Measurements from ENCODE around the gene CCNJL. TPM values are rescaled to one million over a fixed set of nuclear protein-coding genes. Genes with fewer than 3 reads are reported as not detected.

Gene CCNJL
- total RNA-seq, 4 donors from 2014 or later: 0.15 to 0.18 TPM; not detected in 2

DNA sequence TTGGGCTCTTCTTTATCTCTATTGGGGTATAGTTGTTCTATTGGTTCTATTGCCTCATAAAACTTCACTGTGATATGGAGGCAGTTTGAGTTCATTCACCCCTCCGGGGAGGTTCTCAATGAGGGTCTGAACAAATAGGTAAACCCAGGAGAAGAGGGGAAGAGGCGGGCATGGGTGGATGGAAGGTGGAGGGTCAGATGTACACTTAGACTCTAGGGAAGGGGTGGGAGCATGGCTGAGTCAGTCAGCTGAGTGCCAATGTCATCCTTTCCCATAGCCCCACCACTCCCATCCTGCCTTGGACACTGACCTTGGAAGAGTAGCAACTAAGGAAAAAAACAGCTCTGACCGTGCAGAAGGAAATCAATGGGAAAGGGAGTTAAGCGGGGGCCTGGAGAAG is 93.0 kb downstream of the CCNJL start:
- Histone ChIP-seq H3K4me3 (no peak overlapping the region), H3K4me1 (no peaks in the 10 kb centered on the region), H3K36me3 (no peaks in the 10 kb centered on the region), H3K27ac (no peak overlapping the region), H3K9me3 (no peaks in the 10 kb centered on the region), H3K27me3 (no peaks in the 10 kb centered on the region)
- in situ Hi-C loops (cut with MboI; ENCODE audit: low sequenced_read_pairs in 4 of 4): loop anchor here in 1 of 4 donors (10.0 kb wide), 1 partner anchor 115 kb away; no protein-coding TSS in a partner anchor
- TF ChIP-seq POLR2A (IDR thresholded peaks at IDR 0.05): no peak
- TF ChIP-seq, protein P1, sequence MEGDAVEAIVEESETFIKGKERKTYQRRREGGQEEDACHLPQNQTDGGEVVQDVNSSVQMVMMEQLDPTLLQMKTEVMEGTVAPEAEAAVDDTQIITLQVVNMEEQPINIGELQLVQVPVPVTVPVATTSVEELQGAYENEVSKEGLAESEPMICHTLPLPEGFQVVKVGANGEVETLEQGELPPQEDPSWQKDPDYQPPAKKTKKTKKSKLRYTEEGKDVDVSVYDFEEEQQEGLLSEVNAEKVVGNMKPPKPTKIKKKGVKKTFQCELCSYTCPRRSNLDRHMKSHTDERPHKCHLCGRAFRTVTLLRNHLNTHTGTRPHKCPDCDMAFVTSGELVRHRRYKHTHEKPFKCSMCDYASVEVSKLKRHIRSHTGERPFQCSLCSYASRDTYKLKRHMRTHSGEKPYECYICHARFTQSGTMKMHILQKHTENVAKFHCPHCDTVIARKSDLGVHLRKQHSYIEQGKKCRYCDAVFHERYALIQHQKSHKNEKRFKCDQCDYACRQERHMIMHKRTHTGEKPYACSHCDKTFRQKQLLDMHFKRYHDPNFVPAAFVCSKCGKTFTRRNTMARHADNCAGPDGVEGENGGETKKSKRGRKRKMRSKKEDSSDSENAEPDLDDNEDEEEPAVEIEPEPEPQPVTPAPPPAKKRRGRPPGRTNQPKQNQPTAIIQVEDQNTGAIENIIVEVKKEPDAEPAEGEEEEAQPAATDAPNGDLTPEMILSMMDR (IDR thresholded peaks at IDR 0.05 in 4 of 5, conservative IDR thresholded peaks at IDR 0.05 in 1 of 5): no peak
- intact Hi-C loops (cut with DNase I; ENCODE audit: low total_unique reads): no loop called here
- DNase-seq (no peak), ATAC-seq (no peak)

DNA sequence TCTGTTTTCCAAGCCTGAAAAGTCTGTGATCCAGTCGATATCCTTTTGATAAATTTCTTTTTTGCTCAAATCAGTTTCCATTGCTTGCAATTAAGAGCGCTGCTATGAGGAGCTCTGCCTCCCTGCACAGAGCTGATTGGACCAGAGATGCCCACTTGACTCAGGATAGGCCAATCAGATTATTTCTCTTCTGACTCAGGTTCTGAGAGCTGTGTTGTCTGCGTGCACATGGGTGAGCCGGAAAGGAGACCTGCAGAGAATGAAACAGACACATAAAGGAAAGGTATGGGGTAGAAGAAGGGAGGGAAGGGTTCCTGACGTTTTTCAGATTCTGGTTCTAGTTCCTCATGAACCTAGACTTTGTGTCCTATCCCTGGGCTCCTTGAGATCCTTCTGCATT is 98.8 kb downstream of the CCNJL start:
- no peaks in the 10 kb centered on the region for H3K27me3 ChIP-seq
- TF ChIP-seq, protein P1 (IDR thresholded peaks at IDR 0.05 in 4 of 5, conservative IDR thresholded peaks at IDR 0.05 in 1 of 5): no peak
- no peak for TF ChIP-seq POLR2A (IDR thresholded peaks at IDR 0.05)
- intact Hi-C loops (cut with DNase I; ENCODE audit: low total_unique reads): no loop called here
- ATAC-seq: no peak
- DNase-seq: no peak
- H3K27ac ChIP-seq: no peak overlapping the region
- in situ Hi-C loops (cut with MboI; ENCODE audit: low sequenced_read_pairs in 4 of 4): loop anchor here in 1 of 4 donors (10.0 kb wide), 1 partner anchor 121 kb away; no protein-coding TSS in a partner anchor
- H3K36me3 ChIP-seq: no peaks in the 10 kb centered on the region
- no peaks in the 10 kb centered on the region for H3K9me3 ChIP-seq
- no peaks in the 10 kb centered on the region for H3K4me1 ChIP-seq
- H3K4me3 ChIP-seq: no peak overlapping the region

DNA sequence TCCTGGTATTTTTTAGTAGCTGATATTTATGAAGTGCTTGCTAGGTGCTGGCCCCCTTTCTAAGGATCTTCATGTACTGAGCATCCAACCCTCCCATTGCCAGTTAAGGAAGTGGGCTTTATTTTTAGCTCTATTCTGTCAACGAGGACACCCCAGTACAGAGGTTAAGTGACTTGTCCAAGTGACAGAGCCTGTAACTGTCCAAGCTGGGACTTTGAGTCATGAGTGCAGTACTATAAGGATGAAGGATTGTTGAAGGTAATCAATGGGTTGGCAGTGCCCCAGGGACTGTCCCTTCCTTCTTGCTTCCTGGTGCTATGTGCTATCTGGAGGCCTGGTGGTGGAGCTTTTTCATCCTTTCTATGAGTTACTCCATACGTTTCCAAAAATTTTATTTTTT is 101.0 kb downstream of the CCNJL start:
- in situ Hi-C loops (cut with MboI; ENCODE audit: low sequenced_read_pairs in 4 of 4): loop anchor here in 1 of 4 donors (10.0 kb wide), 1 partner anchor 123 kb away; no protein-coding TSS in a partner anchor
- H3K27ac ChIP-seq: no peak overlapping the region
- ATAC-seq: no peak

DNA sequence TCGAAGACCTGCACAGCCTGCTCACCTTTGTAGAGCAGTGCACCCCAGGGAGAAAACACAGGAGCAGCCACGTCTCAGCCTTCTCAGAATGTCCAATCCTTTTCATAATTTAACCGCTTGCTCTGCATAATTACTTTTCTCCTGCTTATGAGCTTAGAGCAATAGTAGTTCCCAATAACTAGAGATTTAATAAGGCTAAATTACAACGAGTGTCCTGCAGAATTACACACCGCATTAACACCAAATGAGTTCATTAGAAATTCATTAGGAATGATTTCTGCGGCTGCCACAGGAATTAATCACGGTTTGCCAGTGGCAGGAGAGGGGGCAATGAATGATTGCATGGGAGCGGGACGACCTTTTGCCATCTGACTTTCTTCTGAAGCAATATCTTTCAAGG is 101.8 kb downstream of the CCNJL start:
- Histone ChIP-seq H3K4me1 (no peaks in the 10 kb centered on the region), H3K27me3 (no peaks in the 10 kb centered on the region), H3K27ac (no peak overlapping the region), H3K4me3 (no peak overlapping the region), H3K36me3 (no peaks in the 10 kb centered on the region), H3K9me3 (no peaks in the 10 kb centered on the region)
- DNase-seq (no peak), ATAC-seq (no peak)
- intact Hi-C loops (cut with DNase I; ENCODE audit: low total_unique reads) (no loop called here), in situ Hi-C loops (cut with MboI; ENCODE audit: low sequenced_read_pairs in 4 of 4) (loop anchor here in 1 of 4 donors (10.0 kb wide), 1 partner anchor 124 kb away; no protein-coding TSS in a partner anchor)
- no peak for TF ChIP-seq POLR2A (IDR thresholded peaks at IDR 0.05)
- TF ChIP-seq, protein P1 (IDR thresholded peaks at IDR 0.05 in 4 of 5, conservative IDR thresholded peaks at IDR 0.05 in 1 of 5): no peak

More for the DNA sequence above, 101.0 kb downstream of the CCNJL start:
- H3K27me3 ChIP-seq: no peaks in the 10 kb centered on the region
- DNase-seq: no peak
- no peaks in the 10 kb centered on the region for H3K9me3 ChIP-seq
- H3K4me3 ChIP-seq: no peak overlapping the region
- H3K36me3 ChIP-seq: no peaks in the 10 kb centered on the region
- intact Hi-C loops (cut with DNase I; ENCODE audit: low total_unique reads): no loop called here
- no peak for TF ChIP-seq POLR2A (IDR thresholded peaks at IDR 0.05)
- TF ChIP-seq, protein P1 (IDR thresholded peaks at IDR 0.05 in 4 of 5, conservative IDR thresholded peaks at IDR 0.05 in 1 of 5): no peak
- no peaks in the 10 kb centered on the region for H3K4me1 ChIP-seq

DNA sequence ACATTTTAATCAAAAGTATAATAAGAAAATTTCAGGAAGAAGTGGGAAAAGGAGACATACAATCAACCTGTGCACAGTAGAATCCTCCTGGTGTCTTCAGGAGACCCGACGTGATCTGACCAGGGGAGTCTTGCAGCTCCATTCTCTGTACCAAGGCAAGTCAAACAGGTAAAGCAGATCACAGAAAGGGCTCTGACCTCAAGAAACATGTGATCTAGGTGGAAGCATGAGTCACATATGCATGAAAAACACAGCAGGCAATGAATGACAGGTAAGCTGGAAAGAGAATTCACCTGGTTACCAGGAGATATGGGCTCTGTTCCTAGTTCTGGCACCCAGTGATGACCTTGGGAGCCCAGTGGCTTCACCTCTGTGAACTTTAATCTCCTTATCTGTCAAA is 102.4 kb downstream of the CCNJL start:
- Histone ChIP-seq H3K27me3 (no peaks in the 10 kb centered on the region), H3K27ac (no peak overlapping the region), H3K9me3 (no peaks in the 10 kb centered on the region), H3K36me3 (no peaks in the 10 kb centered on the region), H3K4me1 (no peaks in the 10 kb centered on the region), H3K4me3 (no peak overlapping the region)
- in situ Hi-C loops (cut with MboI; ENCODE audit: low sequenced_read_pairs in 4 of 4): loop anchor here in 1 of 4 donors (10.0 kb wide), 1 partner anchor 125 kb away; no protein-coding TSS in a partner anchor
- TF ChIP-seq POLR2A (IDR thresholded peaks at IDR 0.05): no peak
- TF ChIP-seq, protein P1 (IDR thresholded peaks at IDR 0.05 in 4 of 5, conservative IDR thresholded peaks at IDR 0.05 in 1 of 5): no peak
- DNase-seq (no peak), ATAC-seq (no peak)
- intact Hi-C loops (cut with DNase I; ENCODE audit: low total_unique reads): no loop called here
